ENCODE results near the gene APOA4.
"Not testable (repeated sequence)": the region's sequence is repeated elsewhere in the genome, so short reads cannot be mapped to it uniquely, and the experiment has no call there.

The APOA4 gene

DNA sequence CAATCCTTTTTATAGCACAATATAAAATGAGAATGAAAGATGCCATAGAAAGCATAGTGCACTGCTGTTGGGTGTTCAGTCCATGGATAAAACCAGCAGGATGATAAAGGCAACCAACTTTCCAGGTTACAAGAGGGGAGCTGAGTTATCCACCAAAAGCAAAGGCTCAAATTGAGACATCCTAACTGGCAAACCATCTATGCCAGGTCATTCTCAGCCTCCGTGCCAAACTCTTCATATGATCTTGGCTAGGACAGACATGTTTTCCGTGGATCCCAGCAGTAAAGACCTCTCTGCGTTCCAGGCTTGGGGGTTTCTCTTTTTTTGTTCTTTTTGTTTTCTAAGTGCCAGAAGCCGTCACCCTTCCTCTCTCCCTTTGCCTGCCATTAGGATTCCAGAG is 21.6 kb upstream of the APOA4 start:
- no peak for DNase-seq

DNA sequence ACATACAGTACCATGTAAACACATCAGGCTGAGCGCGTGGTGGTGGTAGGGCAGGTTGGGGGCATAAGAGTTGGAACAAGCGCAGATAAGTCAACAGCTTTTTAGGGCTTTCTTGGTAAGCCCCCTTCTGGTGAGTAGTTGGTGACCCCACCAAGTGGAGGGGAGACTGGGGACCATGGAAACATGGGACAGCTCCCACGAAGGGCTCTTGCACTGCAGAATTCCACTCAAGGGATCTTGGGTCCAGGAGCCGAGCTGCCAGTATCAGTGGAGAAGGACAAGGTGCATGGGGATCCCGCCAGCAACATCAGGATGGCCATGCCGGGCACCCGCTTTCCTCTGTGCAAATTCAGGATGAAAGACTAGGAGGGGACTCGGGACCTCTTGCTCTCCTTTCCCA is 20.6 kb upstream of the APOA4 start:
- no peak for DNase-seq

GRCh38 chr11:116842909-116843308 is 19.8 kb upstream of the APOA4 start:
- no peak for DNase-seq

DNA sequence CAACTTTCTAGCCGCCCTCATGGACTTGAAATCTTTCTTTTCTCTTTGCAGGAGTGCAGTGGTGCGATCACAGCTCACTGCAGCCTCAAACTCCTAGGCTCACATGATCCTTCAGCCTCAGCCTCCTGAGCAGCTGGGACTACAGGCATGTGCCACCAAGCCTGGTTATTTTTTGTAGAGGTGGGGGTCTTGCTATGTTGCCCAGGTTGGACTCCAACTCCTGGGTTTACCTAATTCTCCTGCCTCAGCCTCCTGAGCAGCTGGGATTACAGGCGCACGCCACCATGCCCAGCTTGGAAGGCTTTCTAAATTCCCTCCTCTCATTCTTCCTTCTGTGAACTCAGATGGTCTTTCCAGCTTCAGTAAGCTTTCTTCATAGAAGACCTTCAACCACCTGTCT is 19.0 kb upstream of the APOA4 start:
- DNase-seq = no peak

DNA sequence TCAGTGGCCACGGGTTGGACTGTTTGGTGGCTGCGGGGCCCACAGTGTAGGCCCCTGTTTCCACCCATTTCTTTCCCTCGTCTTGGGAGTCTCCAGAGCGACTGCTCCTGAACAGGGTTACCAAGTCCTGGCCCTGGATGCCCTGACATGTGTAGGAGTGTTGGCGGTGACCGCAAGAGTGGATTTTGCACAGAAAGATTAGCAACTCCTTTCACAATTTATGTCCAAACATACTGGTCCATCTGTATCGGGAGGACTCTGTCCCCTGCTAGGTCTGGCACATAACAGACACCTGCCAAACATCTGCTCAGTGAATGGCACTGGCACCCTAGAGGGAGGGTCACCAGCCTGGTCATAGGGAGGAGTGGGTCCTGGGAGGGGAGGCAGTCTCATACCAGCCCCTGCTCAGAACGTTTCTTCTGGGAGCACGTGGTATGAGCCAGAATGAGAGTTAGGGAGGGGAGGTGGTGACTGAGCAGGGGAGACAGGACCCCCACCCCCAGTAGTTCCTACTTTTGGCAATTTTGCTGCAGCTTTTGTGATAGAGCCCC is 17.7 kb upstream of the APOA4 start:
- DNase-seq = no peak

DNA sequence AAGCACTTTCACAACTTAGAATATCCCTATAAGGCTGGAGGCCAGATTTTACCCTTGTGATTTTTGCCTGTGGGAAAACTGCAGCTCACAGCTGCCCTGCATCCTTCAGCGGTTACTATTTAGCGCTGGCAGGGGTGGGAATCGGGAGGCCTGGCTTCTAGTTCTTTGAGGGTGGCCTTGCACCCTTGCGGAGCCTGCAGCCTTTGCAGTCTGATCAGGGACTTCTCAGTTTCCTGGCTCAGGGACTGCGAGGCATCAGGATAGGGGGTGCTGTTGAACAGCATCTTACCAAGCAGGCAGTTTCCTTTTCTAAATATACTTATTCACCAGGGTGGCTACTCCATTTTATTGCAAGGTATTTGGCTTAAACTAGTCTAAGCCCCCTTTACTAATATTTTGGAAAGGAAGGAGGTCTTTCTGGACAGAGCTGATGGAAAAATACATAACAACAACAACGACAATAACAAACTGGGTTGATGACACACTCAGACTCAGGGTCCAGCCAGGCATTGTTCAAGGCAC is 17.2 kb upstream of the APOA4 start:
- DNase-seq = no peak

DNA sequence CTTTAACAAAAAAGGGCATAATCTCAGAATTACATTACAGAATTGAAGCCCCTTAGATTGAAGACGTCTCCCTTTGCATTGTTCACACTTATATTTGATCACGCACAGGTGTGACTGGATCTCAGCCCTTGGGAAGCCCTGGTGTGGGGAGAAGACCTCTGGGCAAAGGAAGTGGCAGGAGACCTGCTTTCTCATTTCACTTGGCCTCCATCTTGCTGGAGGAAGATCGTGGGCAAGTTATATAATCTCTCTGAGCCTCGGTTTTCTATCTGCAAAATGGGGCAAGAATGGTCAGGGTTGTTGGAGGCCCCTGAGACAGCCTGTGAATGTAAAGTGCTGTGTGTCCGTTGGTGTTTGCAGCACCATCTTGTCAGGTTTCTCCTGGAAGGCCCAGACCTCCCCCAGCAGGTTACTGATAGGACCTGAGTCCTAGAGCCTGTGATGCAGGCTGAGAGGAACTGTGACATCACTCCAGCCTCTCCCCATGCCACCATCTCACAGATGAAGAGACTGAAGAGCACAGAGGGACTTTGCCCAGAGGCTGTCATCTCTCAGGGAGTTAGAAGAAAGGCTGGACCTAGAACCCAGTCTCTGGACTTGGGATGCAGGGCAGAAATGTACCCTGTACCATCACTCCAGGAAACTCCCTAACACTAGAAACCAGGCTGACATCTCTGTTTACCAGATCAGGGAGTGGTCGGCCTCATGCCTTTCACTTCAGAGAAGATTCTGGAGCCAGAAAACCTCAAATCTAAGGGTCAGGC is 15.4 kb upstream of the APOA4 start:
- DNase-seq = no peak

DNA sequence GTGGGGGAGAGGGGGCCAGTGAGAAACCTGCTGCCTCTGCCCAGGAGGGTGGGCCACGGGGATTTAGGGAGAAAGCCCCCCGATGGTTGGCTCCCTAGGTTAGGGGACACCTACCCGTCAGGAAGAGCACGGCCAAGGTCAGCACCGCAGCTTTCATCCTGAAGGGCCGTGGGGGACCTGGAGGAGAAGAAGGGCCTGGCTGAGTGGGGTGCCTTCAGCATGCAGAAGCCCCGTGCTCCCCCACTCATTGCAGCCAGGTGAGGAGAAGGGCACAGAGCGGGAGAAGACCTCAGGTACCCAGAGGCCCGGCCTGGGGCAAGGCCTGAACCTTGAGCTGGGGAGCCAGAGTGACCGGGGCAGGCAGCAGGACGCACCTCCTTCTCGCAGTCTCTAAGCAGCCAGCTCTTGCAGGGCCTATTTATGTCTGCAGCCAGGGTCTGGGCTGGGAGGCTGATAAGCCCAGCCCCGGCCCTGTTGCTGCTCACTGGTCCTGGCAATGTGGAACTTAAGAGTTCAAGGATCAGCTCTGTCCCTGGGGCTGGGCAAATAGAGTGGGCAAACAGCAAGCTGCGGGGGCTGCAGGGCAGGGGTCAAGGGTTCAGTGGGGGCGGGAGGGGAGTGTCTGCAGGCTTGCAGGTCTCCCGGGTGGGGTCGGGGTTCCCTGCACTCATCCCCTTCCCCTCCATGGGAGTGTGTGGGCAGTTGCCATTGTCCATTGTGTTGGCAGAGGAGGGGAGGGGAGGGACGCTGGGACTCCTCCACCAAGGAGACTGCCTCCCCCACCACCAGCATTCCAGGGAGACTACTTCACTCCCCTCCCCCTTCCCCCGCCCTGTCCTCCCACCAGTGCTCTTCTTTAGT is 14.4 kb upstream of the APOA4 start, which contains the start of gene APOA1:
Gene APOA1, minus strand, starts transcription at position 392 of the 861 bp plus-strand sequence. Its CDS starts 235 bp downstream, at position 157.
- DNase-seq = no peak

DNA sequence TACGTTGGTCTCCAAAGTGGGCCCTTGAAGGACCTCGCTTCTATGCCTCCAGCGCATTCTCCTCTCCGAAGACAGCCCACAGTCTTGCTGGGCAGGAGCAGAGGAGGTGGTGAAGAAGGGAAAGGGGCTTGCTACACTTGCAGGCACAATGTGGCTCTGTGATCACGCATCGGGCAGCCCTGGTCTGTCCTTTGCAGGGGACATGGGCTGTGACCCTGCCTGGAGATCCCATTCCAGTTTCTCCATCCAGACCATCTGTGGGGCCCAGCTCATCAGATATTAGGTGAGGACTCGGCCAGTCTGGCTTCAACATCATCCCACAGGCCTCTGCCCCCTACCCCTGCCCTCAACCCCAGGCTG is 13.5 kb upstream of the APOA4 start:
- DNase-seq = no peak

DNA sequence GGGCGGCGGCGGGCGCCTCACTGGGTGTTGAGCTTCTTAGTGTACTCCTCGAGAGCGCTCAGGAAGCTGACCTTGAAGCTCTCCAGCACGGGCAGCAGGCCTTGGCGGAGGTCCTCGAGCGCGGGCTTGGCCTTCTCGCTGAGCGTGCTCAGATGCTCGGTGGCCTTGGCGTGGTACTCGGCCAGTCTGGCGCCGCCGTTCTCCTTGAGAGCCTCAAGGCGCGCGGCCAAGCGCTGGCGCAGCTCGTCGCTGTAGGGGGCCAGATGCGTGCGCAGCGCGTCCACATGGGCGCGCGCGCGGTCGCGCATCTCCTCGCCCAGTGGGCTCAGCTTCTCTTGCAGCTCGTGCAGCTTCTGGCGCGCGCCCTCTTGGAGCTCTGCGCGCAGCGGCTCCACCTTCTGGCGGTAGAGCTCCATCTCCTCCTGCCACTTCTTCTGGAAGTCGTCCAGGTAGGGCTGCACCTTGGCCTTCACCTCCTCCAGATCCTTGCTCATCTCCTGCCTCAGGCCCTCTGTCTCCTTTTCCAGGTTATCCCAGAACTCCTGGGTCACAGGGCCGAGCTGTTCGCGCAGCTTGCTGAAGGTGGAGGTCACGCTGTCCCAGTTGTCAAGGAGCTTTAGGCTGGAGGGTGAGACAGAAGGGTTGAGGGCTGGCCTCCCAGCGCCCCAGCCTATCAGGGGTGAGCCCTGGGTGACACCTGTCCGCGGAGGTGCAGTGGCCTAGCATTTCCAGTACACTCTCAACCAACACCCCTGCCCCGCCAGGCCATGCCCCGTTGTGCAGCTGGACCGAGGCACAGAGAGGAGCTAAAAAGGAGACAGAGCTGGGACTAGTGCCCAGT is 12.9 kb upstream of the APOA4 start:
- peak; percentile 52 for DNase-seq

- no peak for DNase-seq
These were observed 12.1 kb upstream of the APOA4 start for GRCh38 chr11:116835042-116835772.

DNA sequence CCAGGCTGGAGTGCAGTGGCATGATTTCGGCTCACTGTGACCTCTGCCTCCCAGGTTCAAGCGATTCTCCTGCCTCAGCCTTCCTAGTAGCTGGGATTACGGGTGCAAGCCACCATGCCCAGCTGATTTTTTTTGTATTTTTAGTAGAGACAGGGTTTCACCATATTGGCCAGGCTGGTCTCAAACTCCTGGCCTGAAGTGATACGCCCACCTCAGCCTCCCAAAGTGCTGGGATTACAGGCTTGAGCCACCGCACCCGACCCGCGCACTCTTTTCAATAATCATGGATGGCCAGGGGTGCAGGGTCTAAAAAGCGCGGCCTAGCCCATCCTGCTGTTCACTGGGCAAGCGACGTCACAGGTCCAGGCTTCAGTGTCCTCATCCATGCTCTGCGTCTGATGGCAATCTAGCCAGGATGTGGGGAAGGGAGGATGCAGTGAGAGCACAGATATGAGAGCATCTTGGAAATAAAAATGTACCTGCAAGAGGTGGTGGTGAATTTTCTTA is 11.5 kb upstream of the APOA4 start:
- DNase-seq = not testable (repeated sequence)

DNA sequence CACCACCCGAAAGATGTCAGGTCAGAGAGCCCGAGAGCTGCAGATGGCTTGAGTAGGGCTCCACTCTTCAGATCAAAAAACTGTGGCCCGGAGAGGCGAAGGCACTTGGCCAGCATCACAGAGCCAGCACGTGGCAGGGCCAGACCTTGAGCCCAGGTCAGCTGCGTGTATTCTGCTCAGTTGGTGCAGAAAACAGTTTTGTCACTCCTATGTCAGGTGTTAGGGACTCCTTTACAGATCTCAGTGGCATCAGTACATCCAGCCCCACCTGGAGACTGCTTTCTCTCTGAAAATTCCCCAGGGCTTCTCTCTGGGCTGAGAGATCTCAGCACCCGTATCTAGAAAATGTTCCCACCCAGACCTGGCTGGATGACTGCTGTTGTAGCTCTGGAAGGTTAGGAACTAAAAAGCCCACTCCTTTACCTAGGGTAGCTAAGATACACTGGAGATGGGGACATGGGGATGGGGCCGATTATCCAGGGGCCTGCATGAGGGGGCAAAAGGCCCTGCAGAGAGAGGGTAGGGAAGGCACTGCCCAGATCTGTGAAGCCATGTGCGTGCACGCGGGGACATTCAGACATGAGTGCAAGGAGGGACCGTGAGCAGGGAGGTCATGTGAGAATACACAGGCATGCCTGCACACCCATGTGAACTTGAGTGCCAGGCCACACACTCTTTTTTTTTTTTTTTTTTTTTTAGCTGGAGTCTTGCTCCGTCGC is 10.9 kb upstream of the APOA4 start:
- DNase-seq = no peak

- DNase-seq = no peak
These were observed 10.3 kb upstream of the APOA4 start for GRCh38 chr11:116833491-116833815.

DNA sequence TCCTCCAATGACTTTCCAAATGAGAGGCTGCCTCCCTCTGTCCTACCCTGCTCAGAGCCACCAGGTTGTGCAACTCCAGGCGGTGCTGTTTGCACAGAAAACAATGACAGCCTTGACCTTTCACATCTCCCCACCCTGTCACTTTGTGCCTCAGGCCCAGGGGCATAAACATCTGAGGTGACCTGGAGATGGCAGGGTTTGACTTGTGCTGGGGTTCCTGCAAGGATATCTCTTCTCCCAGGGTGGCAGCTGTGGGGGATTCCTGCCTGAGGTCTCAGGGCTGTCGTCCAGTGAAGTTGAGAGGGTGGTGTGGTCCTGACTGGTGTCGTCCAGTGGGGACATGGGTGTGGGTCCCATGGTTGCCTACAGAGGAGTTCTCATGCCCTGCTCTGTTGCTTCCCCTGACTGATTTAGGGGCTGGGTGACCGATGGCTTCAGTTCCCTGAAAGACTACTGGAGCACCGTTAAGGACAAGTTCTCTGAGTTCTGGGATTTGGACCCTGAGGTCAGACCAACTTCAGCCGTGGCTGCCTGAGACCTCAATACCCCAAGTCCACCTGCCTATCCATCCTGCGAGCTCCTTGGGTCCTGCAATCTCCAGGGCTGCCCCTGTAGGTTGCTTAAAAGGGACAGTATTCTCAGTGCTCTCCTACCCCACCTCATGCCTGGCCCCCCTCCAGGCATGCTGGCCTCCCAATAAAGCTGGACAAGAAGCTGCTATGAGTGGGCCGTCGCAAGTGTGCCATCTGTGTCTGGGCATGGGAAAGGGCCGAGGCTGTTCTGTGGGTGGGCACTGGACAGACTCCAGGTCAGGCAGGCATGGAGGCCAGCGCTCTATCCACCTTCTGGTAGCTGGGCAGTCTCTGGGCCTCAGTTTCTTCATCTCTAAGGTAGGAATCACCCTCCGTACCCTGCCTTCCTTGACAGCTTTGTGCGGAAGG is 9.5 kb upstream of the APOA4 start:
- DNase-seq = no peak

- DNase-seq = no peak
These were observed 8.8 kb upstream of the APOA4 start for GRCh38 chr11:116831790-116832349.

- DNase-seq = no peak
These were observed 7.2 kb upstream of the APOA4 start for GRCh38 chr11:116830184-116830912.

- DNase-seq = no peak
These were observed 6.5 kb upstream of the APOA4 start, which contains the start of gene APOC3 for GRCh38 chr11:116829525-116830183. APOC3 (plus strand) TSS chr11:116829907; CDS start chr11:116830583, 676 bp downstream.
